B cell (primary cell): ENCODE results near the gene RHOT2. TPM values are rescaled to one million over a fixed set of nuclear protein-coding genes. Genes with fewer than 3 reads are reported as not detected.
A peak's percentile ranks its signal among the peaks of the same experiment; 100 is the strongest.

Experiments used
- ATAC-seq: fragments of 200-7000 bp; cut with Tn5 transposase; one replicate; pipeline ENCODE4 v1.10.0; 2021; ENCODE audit warnings: low read depth, mild to moderate bottlenecking, moderate number of reproducible peaks, moderate library complexity
- CTCF ChIA-PET: fragments of 350-600 bp; sonication (Branson Sonifier 250); formaldehyde crosslinking; loops from one replicate; lab custom pipeline; 2021; ENCODE audit warnings: antibody characterized with exemption, inconsistent platforms; lab: Charles Lee
- POLR2A ChIA-PET: fragments of 350-600 bp; sonication (Branson Sonifier 250); formaldehyde crosslinking; loops from one replicate; lab custom pipeline; 2021; ENCODE audit warnings: antibody characterized with exemption; lab: Charles Lee
- DNase-seq: peaks from one replicate; pipeline ENCODE4 v3.0.0; 2013
- H2AFZ ChIP-seq: 2 replicates; pipeline ENCODE4 v1.6.1; 2012; ENCODE audit warnings: mild to moderate bottlenecking, low read depth, low read length; ENCODE audit not compliant: insufficient read depth, poor library complexity, severe bottlenecking
- H3K27ac ChIP-seq, 2 donors: 1 replicate in 1 of 2; 2 replicates in 1 of 2; pipeline ENCODE4 v1.5.1; 2012 to 2013; ENCODE audit warnings: low read length in 2 of 2, mild to moderate bottlenecking in 2 of 2, moderate library complexity in 1 of 2
- H3K27me3 ChIP-seq, 4 experiments: fragments of 200-600 bp in 1 of 4; sonication (generic) in 1 of 4; replicated peaks in 1 of 4; 1 replicate in 2 of 4; 2 replicates in 2 of 4; pipeline versions ENCODE4 v1.6.1 to v1.7.0; 2013 to 2016; ENCODE audit warnings: low read length in 3 of 4, mild to moderate bottlenecking in 2 of 4, mixed read lengths in 1 of 4, moderate library complexity in 1 of 4; ENCODE audit not compliant: insufficient read depth in 4 of 4, control insufficient read depth in 3 of 4; ENCODE audit errors: control extremely low read depth in 1 of 4
- H3K36me3 ChIP-seq, 2 experiments: replicated peaks in 1 of 2; 1 replicate in 1 of 2; 2 replicates in 1 of 2; pipeline versions ENCODE4 v1.6.1 to v1.7.1; 2013; ENCODE audit warnings: low read length in 1 of 2; ENCODE audit not compliant: insufficient read depth in 2 of 2, control insufficient read depth in 1 of 2; ENCODE audit errors: control extremely low read depth in 1 of 2, extremely low read depth in 1 of 2
- H3K4me1 ChIP-seq, 2 donors: fragments of 200-600 bp in 1 of 2; sonication (generic) in 1 of 2; 1 replicate in 1 of 2; 2 replicates in 1 of 2; pipeline versions ENCODE4 v1.5.1 to v1.6.1; 2013 to 2017; ENCODE audit warnings: low read length in 2 of 2; ENCODE audit not compliant: control insufficient read depth in 2 of 2, insufficient read depth in 2 of 2
- H3K4me2 ChIP-seq: replicated peaks from 2 replicates; pipeline ENCODE3; 2012; ENCODE audit warnings: mild to moderate bottlenecking, low read depth, low read length; ENCODE audit not compliant: poor library complexity, severe bottlenecking
- H3K4me3 ChIP-seq, 5 experiments: fragments of 200-600 bp in 1 of 5; sonication (generic) in 1 of 5; 1 replicate in 3 of 5; 2 replicates in 2 of 5; pipeline versions ENCODE4 v1.5.1 to v1.7.0; 2011 to 2016; ENCODE audit warnings: low read length in 4 of 5, mild to moderate bottlenecking in 4 of 5, low read depth in 2 of 5, control low read depth in 1 of 5, moderate library complexity in 1 of 5; ENCODE audit not compliant: insufficient read depth in 1 of 5; ENCODE audit errors: control extremely low read depth in 1 of 5, extremely low read depth in 1 of 5
- H3K79me2 ChIP-seq: fragments of 200-600 bp; sonication (generic); one replicate; pipeline ENCODE4 v1.6.0; 2016; ENCODE audit warnings: low read length; ENCODE audit not compliant: control insufficient read depth, insufficient read depth
- H3K9ac ChIP-seq: fragments of 200-600 bp; sonication (generic); 2 replicates; pipeline ENCODE4 v1.6.1; 2017; ENCODE audit warnings: mild to moderate bottlenecking, low read length, moderate library complexity
- H3K9me3 ChIP-seq, 3 donors: one replicate each; pipeline versions ENCODE4 v1.6.1 to v1.7.1; 2013; ENCODE audit warnings: low read length in 2 of 3; ENCODE audit not compliant: control insufficient read depth in 2 of 3, insufficient read depth in 1 of 3; ENCODE audit errors: control extremely low read depth in 1 of 3
- H4K20me1 ChIP-seq: 2 replicates; pipeline ENCODE4 v1.6.0; 2012; ENCODE audit warnings: mild to moderate bottlenecking, low read length; ENCODE audit not compliant: insufficient read depth, control insufficient read depth, poor library complexity, severe bottlenecking
- H3K27ac Mint-ChIP-seq: one replicate; pipeline ENCODE4 v1.8.0; 2021; ENCODE audit warnings: mixed read lengths
- H3K27me3 Mint-ChIP-seq: one replicate; pipeline ENCODE4 v1.8.0; 2021; ENCODE audit warnings: mixed read lengths
- H3K4me1 Mint-ChIP-seq: one replicate; pipeline ENCODE4 v1.8.0; 2021; ENCODE audit warnings: mixed read lengths
- H3K4me3 Mint-ChIP-seq: one replicate; pipeline ENCODE4 v1.8.0; 2021; ENCODE audit warnings: mixed read lengths
- H3K9me3 Mint-ChIP-seq: one replicate; pipeline ENCODE4 v1.8.0; 2022; ENCODE audit warnings: mixed read lengths; ENCODE audit not compliant: insufficient read depth
- CTCF ChIP-seq: fragments of 200-600 bp; IDR thresholded peaks from one replicate; pipeline ENCODE4 v1.8.0; 2022; ENCODE audit warnings: antibody characterized with exemption, mild to moderate bottlenecking
- EZH2 ChIP-seq: IDR thresholded peaks from 2 replicates; pipeline ENCODE4 v1.6.1; 2012; ENCODE audit warnings: borderline replicate concordance, low read depth, mild to moderate bottlenecking, moderate library complexity, low read length; ENCODE audit not compliant: insufficient read depth, poor library complexity, severe bottlenecking
- WGBS: methylation state at CpG from one replicate; pipeline ENCODE4 v1.1.5; 2013; ENCODE audit warnings: missing lambda C conversion rate; ENCODE audit not compliant: insufficient coverage; 5-methylcytosine and 5-hydroxymethylcytosine counted together
- intact Hi-C: fragments of 100-400 bp; cut with micrococcal nuclease; formaldehyde crosslinking; loops from one replicate; pipeline ENCODE4 v1.10.0; 2022
- polyA plus RNA-seq: library from polyadenylated mRNA; depleted of rRNA; stranded (reverse); fragments of >200 nt; gene quantifications from 2 replicates; pipeline ENCODE4 v1.2.3, GENCODE V29; 2012
- total RNA-seq, 2 donors: library from RNA; stranded (reverse); fragments of 120-200 nt in 1 of 2; gene quantifications; 1 replicate in 1 of 2; 2 replicates in 1 of 2; pipeline versions ENCODE4 v1.2.3 to v1.2.4, GENCODE V29; 2013 to 2022

The RHOT2 gene
- total and polyA plus RNA-seq, 2 donors (not counting 1 experiment from before 2014, with no cell fraction given): 207 to 461 TPM

- Histone ChIP-seq H3K9ac (no peak overlapping the region), H3K4me1 (peaks cover 37 to 42% of the 10 kb centered on the region in 2 donors), H3K36me3 (no peaks in the 10 kb centered on the region), H4K20me1 (peaks cover 4% of the 10 kb centered on the region), H3K4me2 (no peak overlapping the region), H3K27me3 (peaks cover 0 to 42% (median 14%) of the 10 kb centered on the region in 4 experiments), H2AFZ (no peak overlapping the region), H3K4me3 (no peak overlapping the region), H3K9me3 (peaks cover 0 to 28% (median 0%) of the 10 kb centered on the region in 3 donors), H3K79me2 (peaks cover 14% of the 10 kb centered on the region), H3K27ac (no peak overlapping the region)
- POLR2A ChIA-PET: no interaction called here
- CTCF ChIA-PET: no interaction called here
- Mint-ChIP-seq H3K27ac (no peak overlapping the region), H3K4me3 (peak overlapping the region; percentile 55), H3K9me3 (no peaks in the 10 kb centered on the region), H3K27me3 (peaks cover 17% of the 10 kb centered on the region), H3K4me1 (peaks cover 29% of the 10 kb centered on the region)
- no peak for ATAC-seq
- no CpG with 5 or more reads among the region's 10 CpGs for WGBS
- DNase-seq: no peak
- TF ChIP-seq EZH2 (no peak), CTCF (no peak)
- intact Hi-C loops: no loop called here
Observed at GRCh38 chr16:692356-693108, 24.6 kb downstream of the RHOT2 start.

GRCh38 chr16:693364-693763 lies 25.4 kb downstream of the RHOT2 start:
- Histone ChIP-seq H3K4me2 (peak overlapping the region; percentile 96), H3K4me1 (peaks cover 37 to 42% of the 10 kb centered on the region in 2 donors), H3K79me2 (peaks cover 14% of the 10 kb centered on the region), H4K20me1 (peaks cover 4% of the 10 kb centered on the region), H2AFZ (no peak overlapping the region), H3K27me3 (peaks cover 0 to 42% (median 15%) of the 10 kb centered on the region in 4 experiments), H3K9me3 (peaks cover 0 to 28% (median 0%) of the 10 kb centered on the region in 3 donors), H3K4me3 (no peak overlapping the region), H3K9ac (no peak overlapping the region), H3K27ac (no peak overlapping the region), H3K36me3 (no peaks in the 10 kb centered on the region)
- 51% methylated on average over 20 of the region's 22 CpGs for WGBS
- intact Hi-C loops: no loop called here
- peaks cover 17% of the 10 kb centered on the region for H3K27me3 Mint-ChIP-seq
- peaks cover 29% of the 10 kb centered on the region for H3K4me1 Mint-ChIP-seq
- ChIA-PET POLR2A (no interaction called here), CTCF (no interaction called here)
- DNase-seq: no peak
- no peak for ATAC-seq
- H3K27ac Mint-ChIP-seq: no peak overlapping the region
- peak overlapping the region; percentile 39 for H3K4me3 Mint-ChIP-seq
- H3K9me3 Mint-ChIP-seq: no peaks in the 10 kb centered on the region
- TF ChIP-seq CTCF (no peak), EZH2 (no peak)
